Uterus (tissue), 4 donors: ENCODE measurements around the gene RPS6KA2. TPM values are rescaled to one million over a fixed set of nuclear protein-coding genes. Genes with fewer than 3 reads are reported as not detected.

Source experiments
- DNase-seq, 2 donors: peaks; one replicate each; pipeline ENCODE4 v3.0.0-alpha.2; 2019 to 2020
- H3K27ac ChIP-seq, 2 donors: fragments of 200-600 bp; sonication (generic); 1 replicate in 1 of 2; 2 replicates in 1 of 2; pipeline ENCODE4 v1.5.1; 2016 to 2018
- H3K27me3 ChIP-seq, 2 donors: fragments of 200-600 bp; sonication (generic); one replicate each; pipeline ENCODE4 v1.5.1; 2018 to 2019; ENCODE audit warnings: control low read depth in 1 of 2
- H3K36me3 ChIP-seq, 2 donors: fragments of 200-600 bp; sonication (generic); one replicate each; pipeline ENCODE4 v1.5.1; 2019; ENCODE audit warnings: control low read depth in 1 of 2
- H3K4me1 ChIP-seq, 2 donors: fragments of 200-600 bp; sonication (generic); one replicate each; pipeline ENCODE4 v1.5.1; 2018 to 2019; ENCODE audit warnings: control low read depth in 1 of 2
- H3K4me3 ChIP-seq, 2 donors: fragments of 200-600 bp; sonication (generic); 1 replicate in 1 of 2; 2 replicates in 1 of 2; pipeline ENCODE4 v1.5.1; 2018 to 2019; ENCODE audit warnings: mild to moderate bottlenecking in 1 of 2
- H3K9me3 ChIP-seq, 2 donors: fragments of 200-600 bp; sonication (generic); one replicate each; pipeline ENCODE4 v1.5.1; 2019; ENCODE audit warnings: control low read depth in 1 of 2
- CTCF ChIP-seq, 4 experiments: fragments of 200-600 bp in 2 of 4; fragments of 450-650 bp in 2 of 4; sonication (generic) in 2 of 4; IDR thresholded peaks; one replicate each; pipeline ENCODE4 v1.5.1; 2016 to 2019; ENCODE audit warnings: antibody characterized with exemption in 4 of 4, mild to moderate bottlenecking in 2 of 4, moderate library complexity in 1 of 4
- POLR2A ChIP-seq, 2 donors: fragments of 450-650 bp; IDR thresholded peaks; one replicate each; pipeline ENCODE4 v1.6.1; 2016; ENCODE audit warnings: antibody characterized with exemption in 2 of 2, mild to moderate bottlenecking in 1 of 2, moderate library complexity in 1 of 2
- intact Hi-C: fragments of 100-400 bp; cut with DNase I; formaldehyde crosslinking; loops from one replicate; pipeline ENCODE4 v1.15.1; 2023; ENCODE audit warnings: low total_unique reads
- total RNA-seq, 4 donors: library from RNA; depleted of rRNA in 3 of 4; stranded (reverse); fragments of >200 nt in 3 of 4; gene quantifications; one replicate each; pipeline versions ENCODE4 v1.1.0 to v1.2.4, GENCODE V29; 2014 to 2023
- donor health status: DM: yes; HTN: yes; CAD: no.

The RPS6KA2 gene
- total RNA-seq, 4 donors from 2014 or later = 34.0 to 78.4 (median 55.8) TPM

- Histone ChIP-seq H3K4me1 (no peaks in the 10 kb centered on the region), H3K27ac (no peak overlapping the region), H3K4me3 (no peak overlapping the region), H3K36me3 (no peaks in the 10 kb centered on the region), H3K9me3 (no peaks in the 10 kb centered on the region), H3K27me3 (no peaks in the 10 kb centered on the region)
- DNase-seq = no peak
- intact Hi-C loops = no loop called here
- TF ChIP-seq POLR2A (IDR thresholded peaks at IDR 0.05) (no peak), CTCF (IDR thresholded peaks at IDR 0.05) (no peak)
These were observed 134.8 kb downstream of the RPS6KA2 start for GRCh38 chr6:166492092-166492741.

- Histone ChIP-seq H3K4me3 (no peak overlapping the region), H3K27ac (no peak overlapping the region), H3K36me3 (no peaks in the 10 kb centered on the region), H3K27me3 (no peaks in the 10 kb centered on the region), H3K9me3 (no peaks in the 10 kb centered on the region), H3K4me1 (no peaks in the 10 kb centered on the region)
- DNase-seq = no peak
- TF ChIP-seq POLR2A (IDR thresholded peaks at IDR 0.05) (no peak), CTCF (IDR thresholded peaks at IDR 0.05) (no peak)
- intact Hi-C loops = no loop called here
These were observed 136.2 kb downstream of the RPS6KA2 start for GRCh38 chr6:166490671-166491500.

- no peaks in the 10 kb centered on the region for H3K4me1 ChIP-seq
- intact Hi-C loops = no loop called here
- no peak for DNase-seq
- H3K27ac ChIP-seq = no peak overlapping the region
- no peaks in the 10 kb centered on the region for H3K27me3 ChIP-seq
- no peak overlapping the region for H3K4me3 ChIP-seq
- TF ChIP-seq CTCF (IDR thresholded peaks at IDR 0.05) = no peak
- no peak for TF ChIP-seq POLR2A (IDR thresholded peaks at IDR 0.05)
- H3K36me3 ChIP-seq = no peaks in the 10 kb centered on the region
- no peaks in the 10 kb centered on the region for H3K9me3 ChIP-seq
These were observed 137.5 kb downstream of the RPS6KA2 start for GRCh38 chr6:166489301-166490155.

- H3K36me3 ChIP-seq = no peaks in the 10 kb centered on the region
- H3K4me3 ChIP-seq = no peak overlapping the region
- H3K9me3 ChIP-seq = no peaks in the 10 kb centered on the region
- no peaks in the 10 kb centered on the region for H3K27me3 ChIP-seq
- TF ChIP-seq CTCF (IDR thresholded peaks at IDR 0.05) (no peak), POLR2A (IDR thresholded peaks at IDR 0.05) (no peak)
- no peak for DNase-seq
- intact Hi-C loops = no loop called here
- H3K4me1 ChIP-seq = no peaks in the 10 kb centered on the region
- peak overlapping the region; percentile 11 to 61 for H3K27ac ChIP-seq
These were observed 138.3 kb downstream of the RPS6KA2 start for GRCh38 chr6:166488701-166489100.
